B cell (primary cell): ENCODE results near the gene DISP2. TPM values are rescaled to one million over a fixed set of nuclear protein-coding genes. Genes with fewer than 3 reads are reported as not detected.

Source experiments
- ATAC-seq: fragments of 200-7000 bp; cut with Tn5 transposase; one replicate; pipeline ENCODE4 v1.10.0; 2021; ENCODE audit warnings: low read depth, mild to moderate bottlenecking, moderate number of reproducible peaks, moderate library complexity
- CTCF ChIA-PET: fragments of 350-600 bp; sonication (Branson Sonifier 250); formaldehyde crosslinking; loops from one replicate; lab custom pipeline; 2021; ENCODE audit warnings: antibody characterized with exemption, inconsistent platforms; lab: Charles Lee
- POLR2A ChIA-PET: fragments of 350-600 bp; sonication (Branson Sonifier 250); formaldehyde crosslinking; loops from one replicate; lab custom pipeline; 2021; ENCODE audit warnings: antibody characterized with exemption; lab: Charles Lee
- DNase-seq: peaks from one replicate; pipeline ENCODE4 v3.0.0; 2013
- H2AFZ ChIP-seq: 2 replicates; pipeline ENCODE4 v1.6.1; 2012; ENCODE audit warnings: mild to moderate bottlenecking, low read depth, low read length; ENCODE audit not compliant: insufficient read depth, poor library complexity, severe bottlenecking
- H3K27ac ChIP-seq, 2 donors: 1 replicate in 1 of 2; 2 replicates in 1 of 2; pipeline ENCODE4 v1.5.1; 2012 to 2013; ENCODE audit warnings: low read length in 2 of 2, mild to moderate bottlenecking in 2 of 2, moderate library complexity in 1 of 2
- H3K27me3 ChIP-seq, 4 experiments: fragments of 200-600 bp in 1 of 4; sonication (generic) in 1 of 4; replicated peaks in 1 of 4; 1 replicate in 2 of 4; 2 replicates in 2 of 4; pipeline versions ENCODE4 v1.6.1 to v1.7.0; 2013 to 2016; ENCODE audit warnings: low read length in 3 of 4, mild to moderate bottlenecking in 2 of 4, mixed read lengths in 1 of 4, moderate library complexity in 1 of 4; ENCODE audit not compliant: insufficient read depth in 4 of 4, control insufficient read depth in 3 of 4; ENCODE audit errors: control extremely low read depth in 1 of 4
- H3K36me3 ChIP-seq, 2 experiments: replicated peaks in 1 of 2; 1 replicate in 1 of 2; 2 replicates in 1 of 2; pipeline versions ENCODE4 v1.6.1 to v1.7.1; 2013; ENCODE audit warnings: low read length in 1 of 2; ENCODE audit not compliant: insufficient read depth in 2 of 2, control insufficient read depth in 1 of 2; ENCODE audit errors: control extremely low read depth in 1 of 2, extremely low read depth in 1 of 2
- H3K4me1 ChIP-seq, 2 donors: fragments of 200-600 bp in 1 of 2; sonication (generic) in 1 of 2; 1 replicate in 1 of 2; 2 replicates in 1 of 2; pipeline versions ENCODE4 v1.5.1 to v1.6.1; 2013 to 2017; ENCODE audit warnings: low read length in 2 of 2; ENCODE audit not compliant: control insufficient read depth in 2 of 2, insufficient read depth in 2 of 2
- H3K4me2 ChIP-seq: replicated peaks from 2 replicates; pipeline ENCODE3; 2012; ENCODE audit warnings: mild to moderate bottlenecking, low read depth, low read length; ENCODE audit not compliant: poor library complexity, severe bottlenecking
- H3K4me3 ChIP-seq, 5 experiments: fragments of 200-600 bp in 1 of 5; sonication (generic) in 1 of 5; 1 replicate in 3 of 5; 2 replicates in 2 of 5; pipeline versions ENCODE4 v1.5.1 to v1.7.0; 2011 to 2016; ENCODE audit warnings: low read length in 4 of 5, mild to moderate bottlenecking in 4 of 5, low read depth in 2 of 5, control low read depth in 1 of 5, moderate library complexity in 1 of 5; ENCODE audit not compliant: insufficient read depth in 1 of 5; ENCODE audit errors: control extremely low read depth in 1 of 5, extremely low read depth in 1 of 5
- H3K79me2 ChIP-seq: fragments of 200-600 bp; sonication (generic); one replicate; pipeline ENCODE4 v1.6.0; 2016; ENCODE audit warnings: low read length; ENCODE audit not compliant: control insufficient read depth, insufficient read depth
- H3K9ac ChIP-seq: fragments of 200-600 bp; sonication (generic); 2 replicates; pipeline ENCODE4 v1.6.1; 2017; ENCODE audit warnings: mild to moderate bottlenecking, low read length, moderate library complexity
- H3K9me3 ChIP-seq, 3 donors: one replicate each; pipeline versions ENCODE4 v1.6.1 to v1.7.1; 2013; ENCODE audit warnings: low read length in 2 of 3; ENCODE audit not compliant: control insufficient read depth in 2 of 3, insufficient read depth in 1 of 3; ENCODE audit errors: control extremely low read depth in 1 of 3
- H4K20me1 ChIP-seq: 2 replicates; pipeline ENCODE4 v1.6.0; 2012; ENCODE audit warnings: mild to moderate bottlenecking, low read length; ENCODE audit not compliant: insufficient read depth, control insufficient read depth, poor library complexity, severe bottlenecking
- H3K27ac Mint-ChIP-seq: one replicate; pipeline ENCODE4 v1.8.0; 2021; ENCODE audit warnings: mixed read lengths
- H3K27me3 Mint-ChIP-seq: one replicate; pipeline ENCODE4 v1.8.0; 2021; ENCODE audit warnings: mixed read lengths
- H3K4me1 Mint-ChIP-seq: one replicate; pipeline ENCODE4 v1.8.0; 2021; ENCODE audit warnings: mixed read lengths
- H3K4me3 Mint-ChIP-seq: one replicate; pipeline ENCODE4 v1.8.0; 2021; ENCODE audit warnings: mixed read lengths
- H3K9me3 Mint-ChIP-seq: one replicate; pipeline ENCODE4 v1.8.0; 2022; ENCODE audit warnings: mixed read lengths; ENCODE audit not compliant: insufficient read depth
- EZH2 ChIP-seq: IDR thresholded peaks from 2 replicates; pipeline ENCODE4 v1.6.1; 2012; ENCODE audit warnings: borderline replicate concordance, low read depth, mild to moderate bottlenecking, moderate library complexity, low read length; ENCODE audit not compliant: insufficient read depth, poor library complexity, severe bottlenecking
- WGBS: methylation state at CpG from one replicate; pipeline ENCODE4 v1.1.5; 2013; ENCODE audit warnings: missing lambda C conversion rate; ENCODE audit not compliant: insufficient coverage; 5-methylcytosine and 5-hydroxymethylcytosine counted together
- intact Hi-C: fragments of 100-400 bp; cut with micrococcal nuclease; formaldehyde crosslinking; loops from one replicate; pipeline ENCODE4 v1.10.0; 2022
- polyA plus RNA-seq: library from polyadenylated mRNA; depleted of rRNA; stranded (reverse); fragments of >200 nt; gene quantifications from 2 replicates; pipeline ENCODE4 v1.2.3, GENCODE V29; 2012
- total RNA-seq, 2 donors: library from RNA; stranded (reverse); fragments of 120-200 nt in 1 of 2; gene quantifications; 1 replicate in 1 of 2; 2 replicates in 1 of 2; pipeline versions ENCODE4 v1.2.3 to v1.2.4, GENCODE V29; 2013 to 2022
- TF ChIP-seq, protein P1 (sequence below): fragments of 200-600 bp; IDR thresholded peaks from one replicate; pipeline ENCODE4 v1.8.0; 2022; ENCODE audit warnings: antibody characterized with exemption, mild to moderate bottlenecking

Gene DISP2
- total and polyA plus RNA-seq, 2 donors (not counting 1 experiment from before 2014, with no cell fraction given), result 0.13 to 0.71 TPM

- CTCF ChIA-PET, result interaction anchor here (0.8 to 7.3 kb wide), 8 partner anchors 12 to 108 kb away, joined by 3 to 134 read pairs (median 6); partner anchors contain the start of genes CCDC9B and PLCB2
- Histone ChIP-seq H3K27ac (no peak overlapping the region), H3K4me1 (peaks cover 21 to 25% of the 10 kb centered on the region in 2 donors), H4K20me1 (no peaks in the 10 kb centered on the region), H3K27me3 (peaks cover 0 to 2% (median 0%) of the 10 kb centered on the region in 4 experiments), H2AFZ (no peak overlapping the region), H3K79me2 (no peaks in the 10 kb centered on the region), H3K9ac (no peak overlapping the region), H3K4me2 (peak overlapping the region; percentile 92), H3K4me3 (peak overlapping the region in 2 of 5 experiments; percentile 38 to 71), H3K9me3 (peaks cover 0 to 2% (median 0%) of the 10 kb centered on the region in 3 donors), H3K36me3 (no peaks in the 10 kb centered on the region)
- Mint-ChIP-seq H3K9me3 (no peaks in the 10 kb centered on the region), H3K27me3 (no peaks in the 10 kb centered on the region), H3K27ac (no peak overlapping the region), H3K4me3 (peak overlapping the region; percentile 85), H3K4me1 (peaks cover 29% of the 10 kb centered on the region)
- no peak for DNase-seq
- no peak for ATAC-seq
- WGBS, result 100% methylated on average over 1 of the region's 2 CpGs
- intact Hi-C loops, result no loop called here
- TF ChIP-seq, protein P1, sequence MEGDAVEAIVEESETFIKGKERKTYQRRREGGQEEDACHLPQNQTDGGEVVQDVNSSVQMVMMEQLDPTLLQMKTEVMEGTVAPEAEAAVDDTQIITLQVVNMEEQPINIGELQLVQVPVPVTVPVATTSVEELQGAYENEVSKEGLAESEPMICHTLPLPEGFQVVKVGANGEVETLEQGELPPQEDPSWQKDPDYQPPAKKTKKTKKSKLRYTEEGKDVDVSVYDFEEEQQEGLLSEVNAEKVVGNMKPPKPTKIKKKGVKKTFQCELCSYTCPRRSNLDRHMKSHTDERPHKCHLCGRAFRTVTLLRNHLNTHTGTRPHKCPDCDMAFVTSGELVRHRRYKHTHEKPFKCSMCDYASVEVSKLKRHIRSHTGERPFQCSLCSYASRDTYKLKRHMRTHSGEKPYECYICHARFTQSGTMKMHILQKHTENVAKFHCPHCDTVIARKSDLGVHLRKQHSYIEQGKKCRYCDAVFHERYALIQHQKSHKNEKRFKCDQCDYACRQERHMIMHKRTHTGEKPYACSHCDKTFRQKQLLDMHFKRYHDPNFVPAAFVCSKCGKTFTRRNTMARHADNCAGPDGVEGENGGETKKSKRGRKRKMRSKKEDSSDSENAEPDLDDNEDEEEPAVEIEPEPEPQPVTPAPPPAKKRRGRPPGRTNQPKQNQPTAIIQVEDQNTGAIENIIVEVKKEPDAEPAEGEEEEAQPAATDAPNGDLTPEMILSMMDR, result no peak
- no peak for TF ChIP-seq EZH2
- POLR2A ChIA-PET, result interaction anchor here (1.5 kb wide), 1 partner anchor 17 kb away, joined by 5 read pairs; the partner anchor contains the start of gene PLCB2
These were observed 32.8 kb upstream of the DISP2 start for GRCh38 chr15:40325188-40325587.

DNA sequence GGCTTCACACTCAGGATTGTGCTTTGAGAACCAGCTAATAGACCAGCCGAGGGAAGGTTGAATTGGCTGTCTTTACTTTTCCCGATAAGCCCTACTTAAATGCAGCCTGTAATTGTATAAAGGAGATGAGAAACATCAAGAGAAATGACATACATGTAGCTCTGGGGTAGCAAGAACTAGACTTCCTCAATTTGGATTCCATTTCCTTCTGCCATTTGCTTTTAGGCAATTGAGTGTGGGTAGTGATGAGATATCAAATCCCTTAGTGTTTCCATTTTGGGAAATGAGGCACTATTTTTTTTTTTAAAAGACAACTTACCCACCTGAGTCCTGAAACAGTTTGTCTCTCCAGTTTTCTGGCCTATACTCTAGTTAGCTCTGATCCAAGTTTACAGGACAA lies 32.3 kb upstream of the DISP2 start:
- no peak overlapping the region for H3K4me3 ChIP-seq
- H4K20me1 ChIP-seq, result no peaks in the 10 kb centered on the region
- no peaks in the 10 kb centered on the region for H3K27me3 Mint-ChIP-seq
- TF ChIP-seq EZH2, result no peak
- TF ChIP-seq, protein P1, result no peak
- H3K27ac ChIP-seq, result no peak overlapping the region
- peak overlapping the region; percentile 92 for H3K4me2 ChIP-seq
- DNase-seq, result no peak
- H3K4me1 Mint-ChIP-seq, result peaks cover 29% of the 10 kb centered on the region
- intact Hi-C loops, result no loop called here
- peaks cover 21% of the 10 kb centered on the region in 2 donors for H3K4me1 ChIP-seq
- H3K27me3 ChIP-seq, result peaks cover 0 to under 1% (median 0%) of the 10 kb centered on the region in 4 experiments
- H3K36me3 ChIP-seq, result no peaks in the 10 kb centered on the region
- peak overlapping the region; percentile 85 for H3K4me3 Mint-ChIP-seq
- peaks cover 0 to 2% (median 0%) of the 10 kb centered on the region in 3 donors for H3K9me3 ChIP-seq
- no peak for ATAC-seq
- H3K9ac ChIP-seq, result no peak overlapping the region
- no CpG with 5 or more reads among the region's 2 CpGs for WGBS
- no peaks in the 10 kb centered on the region for H3K9me3 Mint-ChIP-seq
- ChIA-PET CTCF (interaction anchor here (0.9 to 7.3 kb wide), 8 partner anchors 11 to 108 kb away, joined by 3 to 134 read pairs (median 6); partner anchors contain the start of genes CCDC9B and PLCB2), POLR2A (no interaction called here)
- no peaks in the 10 kb centered on the region for H3K79me2 ChIP-seq
- no peak overlapping the region for H3K27ac Mint-ChIP-seq
- H2AFZ ChIP-seq, result no peak overlapping the region
